Colonic mucosa (tissue), 4 donors: Measurements from ENCODE around the gene LRRN4CL. TPM values are rescaled to one million over a fixed set of nuclear protein-coding genes. Genes with fewer than 3 reads are reported as not detected.
"Not testable (repeated sequence)": the region's sequence is repeated elsewhere in the genome, so short reads cannot be mapped to it uniquely, and the experiment has no call there.

ENCODE experiments used
- DNase-seq: peaks from one replicate; pipeline ENCODE4 v3.0.0-alpha.2; 2020
- H3K27ac ChIP-seq: fragments of 200-600 bp; one replicate; pipeline ENCODE4 v1.8.0; 2021
- H3K27me3 ChIP-seq: fragments of 200-600 bp; one replicate; pipeline ENCODE4 v1.8.0; 2021
- H3K36me3 ChIP-seq: fragments of 200-600 bp; one replicate; pipeline ENCODE4 v1.8.0; 2021
- H3K4me1 ChIP-seq: fragments of 200-600 bp; one replicate; pipeline ENCODE4 v1.8.0; 2021; ENCODE audit warnings: mild to moderate bottlenecking
- H3K4me3 ChIP-seq: fragments of 200-600 bp; one replicate; pipeline ENCODE4 v1.8.0; 2021
- H3K9ac ChIP-seq, 2 donors: one replicate each; pipeline ENCODE4 v1.7.0; 2013; ENCODE audit warnings: control low read depth in 2 of 2, low read depth in 2 of 2, low read length in 2 of 2
- H3K9me3 ChIP-seq: fragments of 200-600 bp; one replicate; pipeline ENCODE4 v1.8.0; 2021
- CTCF ChIP-seq: fragments of 200-600 bp; IDR thresholded peaks from one replicate; pipeline ENCODE4 v1.8.0; 2022; ENCODE audit warnings: antibody characterized with exemption, mild to moderate bottlenecking
- intact Hi-C: fragments of 100-400 bp; cut with DNase I; formaldehyde crosslinking; loops from one replicate; pipeline ENCODE4 v1.14.1; 2022
- total RNA-seq, 2 donors: library from RNA; stranded (reverse); fragmentation: NEBNext Ultra II Directional in 1 of 2; extraction: Animal tissue kit (Norgen Biotek cat#: 25700) in 1 of 2; gene quantifications; one replicate each; pipeline ENCODE4 v1.2.1, GENCODE V29; 2021
- donor health status: healthy.
- donor health status: DM: no; HTN: no; CAD: no.
- donor health status: DM: no; HTN: no; CAD: no.

Gene LRRN4CL
- total RNA-seq = 1 to 10 TPM in 1 of 2 donors, under 1 TPM in 1; 0.82 to 3.3 TPM

- Histone ChIP-seq H3K27me3 (peaks cover 8% of the 10 kb centered on the region), H3K4me1 (no peaks in the 10 kb centered on the region), H3K27ac (peak within 1 kb of the TSS; percentile 32), H3K9ac (peak within 1 kb of the TSS; percentile 32 to 43), H3K36me3 (no peaks in the 10 kb centered on the region), H3K4me3 (peak within 1 kb of the TSS; percentile 10), H3K9me3 (no peaks in the 10 kb centered on the region)
- no peak for TF ChIP-seq CTCF
- intact Hi-C loops = loop anchor here (10.0 kb wide), 2 partner anchors 95 to 295 kb away; partner anchors contain the start of gene TUT1
- DNase-seq = peak; percentile 56
These were observed at the start of gene LRRN4CL for GRCh38 chr11:62689421-62690183. TSS of gene LRRN4CL (minus strand) at chr11:62689530. CDS start at chr11:62688508, 1,022 bp downstream.

GRCh38 chr11:62737196-62737595 lies 47.9 kb upstream of the LRRN4CL start:
- H3K4me3 ChIP-seq = no peak overlapping the region
- no peak for TF ChIP-seq CTCF
- peaks cover 6% of the 10 kb centered on the region for H3K36me3 ChIP-seq
- DNase-seq = no peak
- H3K4me1 ChIP-seq = no peaks in the 10 kb centered on the region
- H3K9me3 ChIP-seq = no peaks in the 10 kb centered on the region
- intact Hi-C loops = no loop called here
- H3K9ac ChIP-seq = no peak overlapping the region
- no peak overlapping the region for H3K27ac ChIP-seq
- no peaks in the 10 kb centered on the region for H3K27me3 ChIP-seq

- Histone ChIP-seq H3K27me3 (no peaks in the 10 kb centered on the region), H3K27ac (no peak overlapping the region), H3K9me3 (no peaks in the 10 kb centered on the region), H3K9ac (no peak overlapping the region), H3K4me1 (peaks cover 13% of the 10 kb centered on the region), H3K36me3 (no peaks in the 10 kb centered on the region), H3K4me3 (no peak overlapping the region)
- no peak for DNase-seq
- intact Hi-C loops = no loop called here
- no peak for TF ChIP-seq CTCF
These were observed 43.5 kb upstream of the LRRN4CL start for GRCh38 chr11:62732830-62733229.

- peak overlapping the region; percentile 43 to 63 for H3K9ac ChIP-seq
- H3K4me3 ChIP-seq, H3K27ac ChIP-seq, H3K36me3 ChIP-seq, DNase-seq, H3K9me3 ChIP-seq, intact Hi-C loops, H3K27me3 ChIP-seq: not testable (repeated sequence)
- H3K4me1 ChIP-seq = peaks cover 13% of the 10 kb centered on the region
These were observed 40.7 kb upstream of the LRRN4CL start for GRCh38 chr11:62730076-62730475.

GRCh38 chr11:62728171-62728988 lies 39.0 kb upstream of the LRRN4CL start, which contains the start of gene TTC9C:
TSS of gene TTC9C (plus strand) at chr11:62728486. CDS start at chr11:62728849, 363 bp downstream.
- no peaks in the 10 kb centered on the region for H3K27me3 ChIP-seq
- H3K4me3 ChIP-seq = peak within 1 kb of the TSS; percentile 74
- DNase-seq = peak; percentile 94
- no peak for TF ChIP-seq CTCF
- H3K9ac ChIP-seq = peak within 1 kb of the TSS; percentile 91 to 96
- H3K36me3 ChIP-seq = peaks cover 2% of the 10 kb centered on the region
- H3K9me3 ChIP-seq = no peaks in the 10 kb centered on the region
- intact Hi-C loops = no loop called here
- peak within 1 kb of the TSS; percentile 98 for H3K27ac ChIP-seq
- peaks cover 13% of the 10 kb centered on the region for H3K4me1 ChIP-seq
